Heart left ventricle (tissue), 13 donors: ENCODE data around the gene EBF4.

ENCODE experiments used
- CTCF ChIP-seq, 12 donors: fragments of 200-600 bp; sonication (generic) in 4 of 12; IDR thresholded peaks; one replicate each; pipeline versions ENCODE4 v1.5.0 to v1.8.0; 2018 to 2022; ENCODE audit warnings: antibody characterized with exemption in 12 of 12, mild to moderate bottlenecking in 5 of 12
- POLR2A ChIP-seq, 2 donors: fragments of 450-650 bp; IDR thresholded peaks; one replicate each; pipeline ENCODE4 v1.6.1; 2017; ENCODE audit warnings: antibody characterized with exemption in 2 of 2, mild to moderate bottlenecking in 2 of 2, moderate library complexity in 2 of 2
- donor health status: ischemic (EF 13 %, LVEDD 7.1; RV severe dilation, severe dysfunction).
- donor health status: DM: no; HTN: yes; CAD: no.
- donor health status: DM: no; HTN: no; CAD: no.
- donor health status: ischemic (EF 25% LVEDD 6.9; RV normal size, moderate dysfunction).
- donor health status: ischemic (EF 25% LVEDD 5.7; RV mildly dilated, moderate dysfunction).
- donor health status: ischemic (EF 35%, LVEDD 5.7; RV mildly dilated, moderate dysfunction).
- donor health status: nonischemic (EF 11% LVEDD 7.7; RV severe dilation, severe dysfunction).
- donor health status: DM: yes; HTN: yes; CAD: no.
- donor health status: PGD.
- donor health status: ischemic (EF 29% LVEDD 5.4; RV normal size, mild dysfunction).
- donor health status: nonischemic (EF 23%, LVEDD 6.1; RV moderate dilation, normal function).

- TF ChIP-seq POLR2A (IDR thresholded peaks at IDR 0.05), result no peak
- no peak for TF ChIP-seq CTCF (IDR thresholded peaks at IDR 0.05)
These were observed 54.2 kb downstream of the EBF4 start for GRCh38 chr20:2746636-2747265.
